NCI-H2171 treated with DMSO at 0.1 percent for 48 hours (cell line): ENCODE data around the gene CLDN14.

Experiments used
- DNase-seq: peaks from one replicate; lab custom pipeline; 2025; lab: John Stamatoyannopoulos, UW

Gene CLDN14

GRCh38 chr21:36433059-36433709, 46.7 kb downstream of the CLDN14 start:
- DNase-seq, result no peak

DNA sequence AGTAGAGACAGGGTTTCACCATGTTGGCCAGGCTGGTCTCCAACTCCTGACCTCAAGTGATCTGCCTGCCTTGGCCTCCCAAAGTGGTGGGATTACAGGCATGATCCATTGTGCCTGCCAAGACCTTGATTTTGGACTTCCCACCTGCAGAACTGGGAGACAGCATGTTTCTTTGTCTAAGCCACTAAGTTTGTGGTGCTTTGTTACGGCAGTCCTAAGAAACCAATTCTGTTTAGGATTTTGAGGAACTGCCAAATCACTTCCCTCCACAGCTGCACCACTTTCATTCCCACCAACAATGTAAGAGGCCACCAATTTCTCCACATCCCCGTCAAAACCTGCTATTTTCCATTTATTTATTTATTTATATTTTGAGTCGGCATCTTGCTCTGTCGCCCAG, 48.7 kb downstream of the CLDN14 start:
- DNase-seq, result no peak

GRCh38 chr21:36430841-36431240, 49.1 kb downstream of the CLDN14 start:
- no peak for DNase-seq

- peak; percentile 54 for DNase-seq
Measured at GRCh38 chr21:36429947-36430546, 49.9 kb downstream of the CLDN14 start.

GRCh38 chr21:36428761-36429432, 51.0 kb downstream of the CLDN14 start:
- DNase-seq, result peak; percentile 13

DNA sequence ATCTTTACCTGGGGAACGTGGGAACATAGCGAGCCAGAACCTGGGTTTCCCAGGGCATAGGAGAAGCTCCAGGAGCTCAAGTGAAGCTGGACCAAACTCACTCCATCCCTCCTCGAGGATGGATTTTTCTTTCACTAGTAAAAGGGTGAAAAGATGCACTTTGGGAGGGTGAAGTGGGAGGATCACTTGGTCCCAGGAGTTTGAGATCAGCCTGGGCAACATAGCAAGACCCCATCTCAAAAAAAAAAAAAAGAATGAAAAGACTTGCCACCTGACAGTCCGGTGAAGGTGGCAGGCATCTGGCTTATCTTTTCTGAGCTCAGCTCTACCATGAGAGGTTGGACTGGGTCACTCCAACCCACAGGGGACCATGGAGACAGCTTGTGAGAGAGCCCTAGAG, 52.4 kb downstream of the CLDN14 start:
- DNase-seq, result no peak

DNA sequence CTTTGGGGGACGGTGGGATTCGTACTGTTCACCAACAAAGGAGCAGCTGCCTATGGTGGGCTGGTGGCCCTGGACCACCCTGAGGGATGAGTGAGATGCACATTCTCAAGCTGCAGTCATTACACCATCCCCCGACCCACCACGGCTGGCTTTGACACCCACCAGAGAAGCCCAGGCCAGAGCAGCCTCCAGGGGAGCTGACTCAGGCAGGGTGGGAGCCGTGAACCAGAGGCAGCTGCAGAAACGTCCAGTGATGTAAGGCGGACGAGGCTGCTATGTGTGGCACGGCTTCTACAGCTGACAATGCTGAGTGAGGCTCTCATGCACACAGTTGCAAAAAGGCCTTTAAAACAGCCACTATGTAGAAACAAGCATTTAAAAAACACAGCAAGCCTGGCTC, 54.6 kb downstream of the CLDN14 start:
- no peak for DNase-seq

GRCh38 chr21:36424592-36424991, 55.3 kb downstream of the CLDN14 start:
- DNase-seq, result no peak

GRCh38 chr21:36423771-36424433, 56.0 kb downstream of the CLDN14 start:
- DNase-seq, result no peak

DNA sequence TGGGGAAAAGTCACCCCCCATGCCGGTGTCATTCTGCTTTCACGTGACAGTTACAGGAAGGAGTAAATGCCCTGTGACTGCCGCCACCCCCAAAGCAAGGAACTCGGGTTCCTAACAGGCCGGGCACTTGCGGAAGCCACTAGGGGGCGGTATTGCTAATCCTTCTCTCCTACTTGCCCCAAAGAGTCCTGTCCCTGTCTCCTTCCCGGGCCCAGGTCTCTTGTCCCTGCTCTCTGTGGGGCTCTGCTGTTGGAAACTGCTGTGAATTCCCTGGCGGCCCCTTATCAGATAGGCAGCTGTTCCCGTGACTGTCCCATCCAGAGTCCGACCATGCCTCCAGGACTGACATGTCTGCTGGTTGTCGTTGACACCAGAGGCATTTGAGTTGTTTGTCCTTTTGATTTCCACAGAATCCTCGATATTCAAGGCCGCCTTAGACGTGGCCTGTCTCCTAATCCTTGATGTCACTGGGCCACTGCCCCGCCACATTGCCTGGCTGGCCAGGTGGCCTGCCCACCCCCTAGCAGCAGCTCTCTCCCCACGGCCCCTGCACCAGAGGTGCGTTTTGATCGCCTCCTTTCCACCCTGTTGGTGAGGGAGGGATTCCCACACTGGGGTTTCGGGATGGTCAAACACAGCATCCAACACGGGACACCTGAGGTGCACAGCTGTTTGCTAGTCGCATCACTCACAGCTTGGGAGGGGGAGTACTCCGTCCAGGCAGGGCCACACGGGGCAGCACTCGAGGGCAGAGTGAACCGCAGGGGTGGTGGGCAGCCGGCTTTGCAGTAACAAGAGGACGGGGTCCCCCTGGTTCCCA, 57.4 kb downstream of the CLDN14 start:
- DNase-seq, result peak; percentile 6

DNA sequence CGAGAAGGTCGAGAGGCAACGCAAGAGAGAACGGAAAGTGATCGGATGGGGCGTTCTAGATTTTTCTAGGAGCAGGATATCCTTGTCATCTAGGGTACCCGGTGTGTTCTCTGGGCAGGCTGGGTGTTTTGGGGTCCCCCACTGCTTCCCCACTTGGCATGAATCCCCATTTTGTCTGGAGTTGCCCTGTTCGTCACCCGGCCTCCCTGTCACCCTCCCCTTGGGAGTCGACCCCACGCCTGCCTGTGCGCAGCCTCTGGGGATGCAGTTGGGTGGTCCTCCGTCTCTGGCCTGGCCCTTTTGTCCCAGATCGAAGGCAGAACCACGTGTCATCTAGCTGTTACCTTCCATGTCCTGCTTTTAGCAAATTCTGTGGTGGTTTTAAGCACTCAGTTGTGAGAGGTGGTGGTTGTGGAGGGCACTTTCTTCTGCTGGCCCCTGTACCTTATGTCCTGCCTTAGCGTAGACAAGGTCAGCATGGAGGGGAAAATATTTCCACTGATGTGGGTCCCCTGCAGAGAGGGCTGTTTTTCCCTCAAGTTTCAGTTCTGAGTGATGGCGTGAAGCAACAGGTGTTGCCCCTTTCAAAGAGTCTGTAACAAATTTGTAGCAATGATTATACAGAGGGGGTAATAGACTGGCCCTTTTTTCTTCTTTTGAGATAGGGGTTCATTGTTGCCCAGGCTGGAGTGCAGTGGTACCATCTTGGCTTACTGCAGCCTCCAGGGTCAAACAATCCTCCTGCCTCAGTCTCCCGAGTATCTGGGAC, 59.2 kb downstream of the CLDN14 start:
- no peak for DNase-seq

DNA sequence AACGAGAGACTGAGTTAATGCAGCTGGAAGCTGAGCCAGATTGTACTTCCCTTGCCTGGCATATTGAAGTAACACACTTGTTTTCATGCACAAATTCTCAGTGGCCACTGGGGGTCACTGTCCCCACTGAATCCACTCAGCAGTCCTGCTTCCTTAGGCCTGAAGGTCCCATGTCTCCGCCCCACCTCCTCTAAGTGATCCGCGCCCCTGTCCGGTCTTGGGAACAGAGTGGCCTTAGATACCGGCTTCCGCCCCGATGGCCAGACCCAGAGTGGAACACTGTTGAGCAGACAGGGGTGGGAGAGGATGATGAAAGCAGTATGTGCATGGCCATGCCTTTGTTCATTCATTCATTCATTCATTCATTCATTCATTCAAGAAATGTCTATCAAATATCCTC, 59.9 kb downstream of the CLDN14 start:
- peak; percentile 45 for DNase-seq

DNA sequence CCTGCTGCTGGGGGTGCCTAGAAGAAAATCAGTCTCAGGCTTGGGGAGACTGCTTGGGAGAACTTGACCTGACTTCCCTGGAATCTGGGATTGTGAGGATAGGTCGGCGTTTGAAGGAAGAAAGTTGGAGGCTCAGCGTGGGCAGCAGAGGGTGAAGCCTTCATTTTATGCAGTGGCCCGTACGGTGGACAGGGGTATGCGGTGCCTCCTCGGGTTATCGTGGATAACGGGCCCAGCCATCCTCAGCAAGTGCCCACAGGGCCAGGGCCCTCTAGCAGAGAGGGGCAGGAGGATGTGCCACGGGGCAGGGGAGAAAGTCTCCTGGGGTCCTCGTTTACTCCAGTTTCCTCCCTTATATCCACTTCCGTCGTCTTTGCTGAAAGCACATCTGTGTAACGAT, 60.7 kb downstream of the CLDN14 start:
- no peak for DNase-seq

DNA sequence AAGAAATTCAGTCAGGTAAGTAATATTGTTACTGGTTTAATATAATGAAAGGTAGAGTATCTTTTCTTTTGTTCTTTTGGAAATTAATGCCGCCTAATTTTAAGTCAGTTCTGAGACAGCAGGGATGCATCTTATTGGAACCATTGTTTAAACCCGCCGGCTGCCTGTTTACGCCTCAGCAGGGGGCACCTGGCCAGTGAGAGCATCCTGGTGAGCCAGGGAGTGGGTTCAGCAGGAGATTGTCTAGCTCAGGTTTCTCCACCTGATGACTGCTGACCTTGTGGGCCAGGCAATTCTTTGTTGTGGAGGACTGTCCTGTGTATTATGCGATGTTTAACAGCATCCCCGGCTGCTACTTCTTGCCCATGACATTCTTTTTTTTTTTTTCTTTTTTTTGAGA, 64.5 kb downstream of the CLDN14 start:
- no peak for DNase-seq

DNA sequence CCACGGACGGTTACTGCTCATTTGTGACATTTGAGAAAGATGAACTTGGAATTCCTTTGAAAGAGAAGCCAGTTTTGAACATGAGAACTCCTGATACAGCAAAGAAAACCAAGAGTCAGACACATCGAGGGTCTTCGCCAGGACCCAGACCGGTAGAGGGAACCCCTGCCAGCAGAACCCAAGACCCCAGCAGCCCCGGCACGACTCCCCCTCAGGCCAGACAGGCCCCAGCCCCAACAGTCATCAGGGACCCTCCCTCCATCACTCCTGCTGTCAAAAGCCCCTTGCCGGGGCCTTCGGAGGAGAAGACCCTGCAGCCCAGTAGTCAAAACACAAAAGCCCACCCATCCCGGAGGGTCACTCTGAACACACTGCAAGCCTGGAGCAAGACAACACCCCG, 67.0 kb downstream of the CLDN14 start:
- no peak for DNase-seq

GRCh38 chr21:36411301-36411700, 68.6 kb downstream of the CLDN14 start:
- DNase-seq, result no peak
